HG03520 (cell line): Measurements from ENCODE around the gene NBPF26.
"Not testable (repeated sequence)": the region's sequence is repeated elsewhere in the genome, so short reads cannot be mapped to it uniquely, and the experiment has no call there.

Experiments used
- ATAC-seq: cut with Tn5 transposase; IDR thresholded peaks from one replicate; pipeline ENCODE4 v1.9.1; 2021; ENCODE audit warnings: mild to moderate bottlenecking, moderate library complexity; ENCODE audit not compliant: unreplicated experiment

The NBPF26 gene

GRCh38 chr1:120723715-120724402 lies at the start of gene NBPF26:
TSS of gene NBPF26 (plus strand) at chr1:120723945.
- ATAC-seq = not testable (repeated sequence)

- ATAC-seq = not testable (repeated sequence)
These were observed 43.5 kb upstream of the NBPF26 start for GRCh38 chr1:120680106-120680819.

- not testable (repeated sequence) for ATAC-seq
These were observed 42.8 kb upstream of the NBPF26 start for GRCh38 chr1:120680938-120681337.

- not testable (repeated sequence) for ATAC-seq
These were observed 39.3 kb upstream of the NBPF26 start for GRCh38 chr1:120684397-120684796.

GRCh38 chr1:120685622-120686021 lies 38.1 kb upstream of the NBPF26 start:
- ATAC-seq = not testable (repeated sequence)

- ATAC-seq = not testable (repeated sequence)
These were observed 36.5 kb upstream of the NBPF26 start for GRCh38 chr1:120687250-120687649.

- not testable (repeated sequence) for ATAC-seq
These were observed 22.8 kb upstream of the NBPF26 start for GRCh38 chr1:120700807-120701562.

- ATAC-seq = not testable (repeated sequence)
These were observed 409 bp upstream of the NBPF26 start for GRCh38 chr1:120723358-120723714.

- not testable (repeated sequence) for ATAC-seq
These were observed 762 bp downstream of the NBPF26 start for GRCh38 chr1:120724507-120724906.

- ATAC-seq = not testable (repeated sequence)
These were observed 5.1 kb downstream of the NBPF26 start for GRCh38 chr1:120728811-120729210.

GRCh38 chr1:120769090-120769489 lies 45.3 kb downstream of the NBPF26 start:
- not testable (repeated sequence) for ATAC-seq

- not testable (repeated sequence) for ATAC-seq
These were observed 81.7 kb downstream of the NBPF26 start for GRCh38 chr1:120805452-120805851.

- not testable (repeated sequence) for ATAC-seq
These were observed 88.1 kb downstream of the NBPF26 start for GRCh38 chr1:120811822-120812221.

GRCh38 chr1:120825051-120825450 lies 101.3 kb downstream of the NBPF26 start:
- not testable (repeated sequence) for ATAC-seq

GRCh38 chr1:120826623-120827022 lies 102.9 kb downstream of the NBPF26 start:
- not testable (repeated sequence) for ATAC-seq

- not testable (repeated sequence) for ATAC-seq
These were observed 120.6 kb downstream of the NBPF26 start for GRCh38 chr1:120844186-120844944.

- not testable (repeated sequence) for ATAC-seq
These were observed 121.2 kb downstream of the NBPF26 start for GRCh38 chr1:120844945-120845330.

GRCh38 chr1:120849400-120850286 lies 125.9 kb downstream of the NBPF26 start:
- ATAC-seq = not testable (repeated sequence)

- ATAC-seq = not testable (repeated sequence)
These were observed 126.5 kb downstream of the NBPF26 start for GRCh38 chr1:120850287-120850536.
